NCI-H2029 treated with DMSO at 0.1 percent for 48 hours (cell line): ENCODE data around the gene NYAP1.

Experiments used
- DNase-seq: peaks from one replicate; lab custom pipeline; 2025; lab: John Stamatoyannopoulos, UW

The NYAP1 gene

GRCh38 chr7:100457033-100457432 lies 26.7 kb upstream of the NYAP1 start:
- no peak for DNase-seq

- no peak for DNase-seq
These were observed 19.5 kb upstream of the NYAP1 start, which contains the start of gene SPACDR for GRCh38 chr7:100464210-100464660. Gene SPACDR (minus strand): TSS chr7:100464260. CDS start chr7:100464025, 235 bp downstream.

- DNase-seq, result no peak
These were observed 18.9 kb upstream of the NYAP1 start for GRCh38 chr7:100464791-100465190.

- no peak for DNase-seq
These were observed 18.4 kb upstream of the NYAP1 start for GRCh38 chr7:100465299-100465698.

- peak; percentile 27 for DNase-seq
These were observed 17.9 kb upstream of the NYAP1 start for GRCh38 chr7:100465702-100466311.

GRCh38 chr7:100466653-100467605 lies 16.8 kb upstream of the NYAP1 start:
- DNase-seq, result no peak

GRCh38 chr7:100467638-100468373 lies 15.9 kb upstream of the NYAP1 start:
- no peak for DNase-seq

GRCh38 chr7:100469227-100470044 lies 14.3 kb upstream of the NYAP1 start:
- peak; percentile 8 for DNase-seq

GRCh38 chr7:100471021-100471420 lies 12.7 kb upstream of the NYAP1 start:
- no peak for DNase-seq

- no peak for DNase-seq
These were observed 11.4 kb upstream of the NYAP1 start for GRCh38 chr7:100472121-100472851.

GRCh38 chr7:100472854-100473499 lies 10.8 kb upstream of the NYAP1 start:
- DNase-seq, result no peak

GRCh38 chr7:100475549-100475948 lies 8.2 kb upstream of the NYAP1 start:
- no peak for DNase-seq

- DNase-seq, result no peak
These were observed 7.5 kb upstream of the NYAP1 start for GRCh38 chr7:100476101-100476780.

GRCh38 chr7:100476903-100477870 lies 6.5 kb upstream of the NYAP1 start:
- no peak for DNase-seq

GRCh38 chr7:100477871-100478267 lies 5.9 kb upstream of the NYAP1 start:
- no peak for DNase-seq

GRCh38 chr7:100478958-100479660 lies 4.6 kb upstream of the NYAP1 start, which contains the start of gene TSC22D4:
Gene TSC22D4 (minus strand): TSS chr7:100479214. CDS start chr7:100478038, 1,176 bp downstream.
- peak; percentile 73 for DNase-seq

- DNase-seq, result no peak
These were observed 2.3 kb upstream of the NYAP1 start for GRCh38 chr7:100481466-100481865.

GRCh38 chr7:100482728-100483089 lies 1.0 kb upstream of the NYAP1 start:
- no peak for DNase-seq
